Kidney (tissue), 14 donors: Measurements from ENCODE around the gene MTCL1. TPM values are rescaled to one million over a fixed set of nuclear protein-coding genes. Genes with fewer than 3 reads are reported as not detected.
A peak's percentile ranks its signal among the peaks of the same experiment; 100 is the strongest.

Experiments
- DNase-seq, 5 donors: peaks; one replicate each; pipeline ENCODE4 v3.0.0-alpha.2; 2013 to 2020
- FAIRE-seq: peaks from 2 replicates; lab custom pipeline; 2012; peaks lifted over from hg19 to GRCh38; lab: Jason Lieb, UNC
- H3K27ac ChIP-seq, 2 donors: one replicate each; pipeline ENCODE4 v1.7.0; 2013; ENCODE audit warnings: low read depth in 2 of 2, low read length in 2 of 2, inconsistent platforms in 1 of 2
- H3K27me3 ChIP-seq: one replicate; pipeline ENCODE4 v1.7.1; 2013; ENCODE audit warnings: low read length, inconsistent platforms; ENCODE audit not compliant: control insufficient read depth, insufficient read depth
- H3K36me3 ChIP-seq, 3 donors: one replicate each; pipeline versions ENCODE4 v1.7.0 to v1.7.1; 2013; ENCODE audit warnings: low read length in 3 of 3, control low read depth in 1 of 3, inconsistent platforms in 1 of 3; ENCODE audit not compliant: insufficient read depth in 3 of 3, control insufficient read depth in 2 of 3
- H3K4me1 ChIP-seq, 3 donors: one replicate each; pipeline versions ENCODE4 v1.7.0 to v1.7.1; 2013; ENCODE audit warnings: low read length in 3 of 3, inconsistent platforms in 1 of 3, low read depth in 1 of 3; ENCODE audit not compliant: control insufficient read depth in 2 of 3, insufficient read depth in 2 of 3
- H3K4me3 ChIP-seq, 3 donors: one replicate each; pipeline versions ENCODE4 v1.7.0 to v1.8.1; 2013; ENCODE audit warnings: low read length in 3 of 3, control low read depth in 1 of 3, inconsistent platforms in 1 of 3
- H3K9ac ChIP-seq, 3 donors: one replicate each; pipeline versions ENCODE4 v1.7.0 to v1.7.1; 2013; ENCODE audit warnings: low read length in 3 of 3, control low read depth in 1 of 3, inconsistent platforms in 1 of 3
- H3K9me3 ChIP-seq, 3 donors: one replicate each; pipeline versions ENCODE4 v1.7.0 to v1.7.1; 2013; ENCODE audit warnings: low read length in 3 of 3, control low read depth in 1 of 3, inconsistent platforms in 1 of 3; ENCODE audit not compliant: control insufficient read depth in 2 of 3, insufficient read depth in 1 of 3
- intact Hi-C: fragments of 100-400 bp; cut with DNase I; formaldehyde crosslinking; loops from one replicate; pipeline ENCODE4 v1.11.1; 2022
- polyA plus RNA-seq: library from polyadenylated mRNA; stranded (reverse); fragments of 350-450 nt; fragmentation: Illumina TruSeq; extraction: RNeasy Lipid Tissue Mini Kit (QIAGEN cat#74804); gene quantifications from one replicate; pipeline ENCODE4 v1.2.3, GENCODE V29; 2014; ENCODE audit warnings: low read depth, low replicate concordance; ENCODE audit not compliant: insufficient read depth
- total RNA-seq: library from RNA; stranded (reverse); fragmentation: NEBNext Ultra II Directional; extraction: Animal tissue kit (Norgen Biotek cat#: 25700); gene quantifications from one replicate; pipeline ENCODE4 v1.2.1, GENCODE V29; 2021
- TF ChIP-seq, protein P1 (sequence below): IDR thresholded peaks from 3 replicates; pipeline ENCODE4 v1.5.1; 2012; ENCODE audit warnings: mild to moderate bottlenecking, moderate library complexity, borderline replicate concordance; ENCODE audit not compliant: insufficient read depth; ENCODE audit errors: extremely low read depth
- donor health status: control.
- donor health status: control.
- donor health status: control.
- donor health status: control.
- donor health status: control.
- donor health status: DM: yes; HTN: yes; CAD: no.
- donor health status: Normal renal cell carcinoma (clear cell type).

Gene MTCL1
- total and polyA plus RNA-seq, 2 donors from 2014 or later: 2.5 to 15.3 TPM

DNA sequence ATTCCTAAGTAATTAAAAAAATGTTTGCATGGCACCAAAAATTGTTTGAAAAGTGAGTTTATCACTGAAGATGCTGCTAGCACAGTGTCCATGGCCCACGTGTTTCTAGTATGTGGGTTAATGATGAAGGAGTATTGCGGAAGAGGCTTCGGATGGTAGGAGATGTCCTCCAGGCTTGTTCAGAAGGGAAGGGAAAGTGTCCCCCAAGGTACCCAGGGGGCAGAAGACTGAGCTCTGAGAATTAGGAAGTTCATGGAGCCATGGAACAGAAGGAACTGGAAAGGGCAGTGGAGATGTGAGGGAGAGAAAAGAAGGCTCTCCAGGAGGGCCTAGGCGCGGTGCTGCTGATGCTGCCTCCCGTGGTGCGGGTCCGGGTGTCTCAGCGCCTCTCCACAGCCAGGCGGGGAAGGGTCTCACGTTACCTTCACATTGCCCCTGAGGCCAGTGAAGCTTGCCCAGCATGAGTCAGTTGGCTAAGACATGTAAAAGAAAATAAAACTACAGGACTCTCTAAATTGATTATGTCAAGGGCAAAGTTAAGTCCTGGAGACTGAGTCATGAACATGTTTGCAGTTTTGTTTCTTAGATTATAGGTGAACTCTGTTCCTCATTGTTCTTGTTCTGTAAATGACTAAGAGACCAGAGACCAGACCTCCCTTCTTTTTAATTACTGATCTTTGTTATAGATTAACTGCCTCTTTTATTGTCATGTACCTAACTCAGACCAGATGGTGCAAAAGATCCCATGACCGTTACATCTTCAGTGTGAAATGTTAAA is 89.0 kb downstream of the MTCL1 start:
- Histone ChIP-seq H3K9ac (no peak overlapping the region), H3K27ac (no peak overlapping the region), H3K9me3 (no peaks in the 10 kb centered on the region), H3K4me1 (peaks cover 0 to 14% (median 11%) of the 10 kb centered on the region in 3 donors), H3K36me3 (peaks cover 0 to 2% (median 0%) of the 10 kb centered on the region in 3 donors), H3K4me3 (no peak overlapping the region), H3K27me3 (no peaks in the 10 kb centered on the region)
- TF ChIP-seq, protein P1, sequence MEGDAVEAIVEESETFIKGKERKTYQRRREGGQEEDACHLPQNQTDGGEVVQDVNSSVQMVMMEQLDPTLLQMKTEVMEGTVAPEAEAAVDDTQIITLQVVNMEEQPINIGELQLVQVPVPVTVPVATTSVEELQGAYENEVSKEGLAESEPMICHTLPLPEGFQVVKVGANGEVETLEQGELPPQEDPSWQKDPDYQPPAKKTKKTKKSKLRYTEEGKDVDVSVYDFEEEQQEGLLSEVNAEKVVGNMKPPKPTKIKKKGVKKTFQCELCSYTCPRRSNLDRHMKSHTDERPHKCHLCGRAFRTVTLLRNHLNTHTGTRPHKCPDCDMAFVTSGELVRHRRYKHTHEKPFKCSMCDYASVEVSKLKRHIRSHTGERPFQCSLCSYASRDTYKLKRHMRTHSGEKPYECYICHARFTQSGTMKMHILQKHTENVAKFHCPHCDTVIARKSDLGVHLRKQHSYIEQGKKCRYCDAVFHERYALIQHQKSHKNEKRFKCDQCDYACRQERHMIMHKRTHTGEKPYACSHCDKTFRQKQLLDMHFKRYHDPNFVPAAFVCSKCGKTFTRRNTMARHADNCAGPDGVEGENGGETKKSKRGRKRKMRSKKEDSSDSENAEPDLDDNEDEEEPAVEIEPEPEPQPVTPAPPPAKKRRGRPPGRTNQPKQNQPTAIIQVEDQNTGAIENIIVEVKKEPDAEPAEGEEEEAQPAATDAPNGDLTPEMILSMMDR: no peak
- intact Hi-C loops: no loop called here
- peak in 3 of 5 donors; percentile 38 to 46 (median 41) for DNase-seq
- FAIRE-seq: no peak

GRCh38 chr18:8794934-8795280 is 89.6 kb downstream of the MTCL1 start:
- H3K9ac ChIP-seq: no peak overlapping the region
- no peak for DNase-seq
- FAIRE-seq: no peak
- no peak overlapping the region for H3K27ac ChIP-seq
- no peaks in the 10 kb centered on the region for H3K9me3 ChIP-seq
- no peak overlapping the region for H3K4me3 ChIP-seq
- TF ChIP-seq, protein P1: no peak
- H3K27me3 ChIP-seq: no peaks in the 10 kb centered on the region
- H3K36me3 ChIP-seq: peaks cover 0 to 2% (median 0%) of the 10 kb centered on the region in 3 donors
- intact Hi-C loops: no loop called here
- peaks cover 0 to 14% (median 11%) of the 10 kb centered on the region in 3 donors for H3K4me1 ChIP-seq

DNA sequence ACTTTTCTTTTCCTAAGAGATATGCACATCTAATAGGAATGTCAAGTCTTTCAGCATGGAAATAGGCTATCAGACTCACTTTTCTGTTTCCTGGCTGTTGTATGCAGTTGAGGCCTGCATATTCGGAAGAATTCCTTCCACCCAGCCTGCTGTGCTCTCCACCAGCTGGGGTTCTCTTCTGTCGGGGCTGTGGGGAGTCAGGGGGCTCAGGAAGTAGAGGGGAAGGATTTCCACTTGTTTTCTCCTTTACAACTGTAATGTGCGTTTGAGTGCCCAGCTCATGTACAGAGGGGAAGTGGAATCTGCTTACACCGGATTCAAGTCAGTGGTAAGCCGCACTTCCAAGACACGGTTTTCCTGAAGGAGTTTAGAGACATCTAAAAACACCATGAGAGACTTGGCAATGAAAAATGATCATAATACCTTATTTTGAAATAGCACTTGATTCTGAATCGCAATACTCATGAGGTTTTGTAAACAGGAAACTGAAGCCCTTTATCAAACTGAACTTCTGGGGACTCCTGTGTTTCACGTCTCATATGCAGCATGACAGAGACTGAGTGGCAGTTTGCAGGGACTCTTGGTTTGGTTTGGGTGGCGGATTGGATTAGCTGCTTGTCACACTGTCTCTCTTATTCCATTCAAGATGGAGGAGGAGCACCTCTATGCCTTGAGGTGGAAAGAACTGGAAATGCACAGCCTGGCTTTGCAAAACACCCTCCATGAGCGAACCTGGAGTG is 90.4 kb downstream of the MTCL1 start:
- TF ChIP-seq, protein P1: no peak
- DNase-seq: no peak
- Histone ChIP-seq H3K9ac (no peak overlapping the region), H3K9me3 (no peaks in the 10 kb centered on the region), H3K4me3 (no peak overlapping the region), H3K36me3 (peaks cover 0 to 2% (median 0%) of the 10 kb centered on the region in 3 donors), H3K27ac (no peak overlapping the region), H3K4me1 (peaks cover 0 to 14% (median 14%) of the 10 kb centered on the region in 3 donors), H3K27me3 (no peaks in the 10 kb centered on the region)
- intact Hi-C loops: no loop called here
- no peak for FAIRE-seq
